K562 (cell line): ENCODE measurements around the gene BTAF1. TPM values are rescaled to one million over a fixed set of nuclear protein-coding genes. Genes with fewer than 3 reads are reported as not detected.

ENCODE experiments used
- ATAC-seq: fragments of 200-7000 bp; cut with Tn5 transposase; 3 replicates; pipeline ENCODE4 v1.9.1; 2020; ENCODE audit warnings: moderate library complexity
- BruUV-seq: library from RNA; stranded (reverse); fragments of 400-500 nt; replicated peaks from 2 replicates; lab custom pipeline; 2021; lab: Mats Ljungman, UMichigan
- CTCF ChIA-PET: fragments of 300-600 bp; formaldehyde crosslinking; extraction: SDS; loops from one replicate; lab custom pipeline; 2021; ENCODE audit warnings: low intra/inter-chr PET ratio; lab: Yijun Ruan, JAX
- POLR2A ChIA-PET: fragments of 300-600, 350-650 bp; sonication (Branson Sonifier 250); formaldehyde crosslinking; extraction: SDS; loops from one replicate; lab custom pipeline; 2021; ENCODE audit warnings: antibody characterized with exemption, inconsistent platforms; lab: Yijun Ruan, JAX
- DNase-seq, 4 experiments: peaks; one replicate each; pipeline versions ENCODE4 v3.0.0 to v3.0.0-alpha.2; 2011 to 2018; ENCODE audit warnings: low spot score in 3 of 4, mixed read lengths in 3 of 4; ENCODE audit errors: extremely low read depth in 1 of 4
- FAIRE-seq: peaks from 2 replicates; lab custom pipeline; 2011; peaks lifted over from hg19 to GRCh38; lab: Jason Lieb, UNC
- H2AFZ ChIP-seq: 2 replicates; pipeline ENCODE4 v1.6.0; 2011; ENCODE audit warnings: low read depth, low read length, control low read depth, inconsistent platforms
- H3K27ac ChIP-seq: fragments of 200-600 bp; 3 replicates; pipeline ENCODE4 v1.8.0; 2011; ENCODE audit warnings: low read depth, mild to moderate bottlenecking, control low read depth, inconsistent platforms, low read length, moderate library complexity, mixed read lengths; ENCODE audit errors: extremely low read depth
- H3K27me3 ChIP-seq, 2 experiments: fragments of 300-600 bp in 1 of 2; 2 replicates in 1 of 2; 3 replicates in 1 of 2; pipeline versions ENCODE4 v1.6.0 to v1.8.0; 2011; ENCODE audit warnings: inconsistent platforms in 2 of 2, low read length in 2 of 2, mild to moderate bottlenecking in 1 of 2, mixed read lengths in 1 of 2, moderate library complexity in 1 of 2; ENCODE audit not compliant: control insufficient read depth in 2 of 2, insufficient read depth in 2 of 2
- H3K36me3 ChIP-seq: fragments of 300-600 bp; 3 replicates; pipeline ENCODE4 v1.8.0; 2011; ENCODE audit warnings: mild to moderate bottlenecking, low read length, inconsistent platforms; ENCODE audit not compliant: control insufficient read depth, insufficient read depth
- H3K4me1 ChIP-seq, 2 experiments: fragments of 200-600 bp in 1 of 2; replicated peaks in 1 of 2; 2 replicates in 1 of 2; 3 replicates in 1 of 2; pipeline versions ENCODE4 v1.5.1 to v1.8.0; 2011; ENCODE audit warnings: inconsistent platforms in 2 of 2, low read length in 2 of 2, mild to moderate bottlenecking in 1 of 2, mixed read lengths in 1 of 2, moderate library complexity in 1 of 2; ENCODE audit not compliant: control insufficient read depth in 2 of 2, insufficient read depth in 2 of 2
- H3K4me2 ChIP-seq: 2 replicates; pipeline ENCODE4 v1.6.1; 2011; ENCODE audit warnings: low read length, control low read depth, inconsistent platforms, mixed read lengths; ENCODE audit not compliant: insufficient read depth
- H3K4me3 ChIP-seq: fragments of 200-600 bp; sonication (generic), shearing (Covaris generic); 2 replicates; pipeline ENCODE4 v1.5.1; 2016; ENCODE audit warnings: control low read depth, inconsistent platforms
- H3K79me2 ChIP-seq: fragments of 200-600 bp; 3 replicates; pipeline ENCODE4 v1.8.0; 2011; ENCODE audit warnings: low read length, inconsistent platforms; ENCODE audit not compliant: control insufficient read depth, insufficient read depth
- H3K9ac ChIP-seq, 2 experiments: 2 replicates each; pipeline versions ENCODE4 v1.6.0 to v1.6.1; 2011; ENCODE audit warnings: low read depth in 2 of 2, low read length in 2 of 2, control low read depth in 1 of 2, inconsistent platforms in 1 of 2, mild to moderate bottlenecking in 1 of 2, mixed read lengths in 1 of 2; ENCODE audit not compliant: insufficient read depth in 1 of 2
- H3K9me1 ChIP-seq: one replicate; pipeline ENCODE4 v1.6.0; 2011; ENCODE audit warnings: inconsistent platforms, mild to moderate bottlenecking, low read length, moderate library complexity; ENCODE audit not compliant: control insufficient read depth, insufficient read depth
- H3K9me3 ChIP-seq: replicated peaks from 2 replicates; pipeline ENCODE4 v1.5.1; 2011; ENCODE audit warnings: low read depth, low read length, inconsistent platforms; ENCODE audit not compliant: control insufficient read depth, insufficient read depth
- H4K20me1 ChIP-seq: replicated peaks from 2 replicates; pipeline ENCODE4 v1.6.1; 2011; ENCODE audit warnings: low read length, inconsistent platforms, mixed read lengths; ENCODE audit not compliant: control insufficient read depth, insufficient read depth
- ARID1B ChIP-seq: fragments of 450-650 bp; IDR thresholded peaks from 2 replicates; pipeline ENCODE4 v1.6.1; 2016; ENCODE audit warnings: antibody characterized with exemption, mild to moderate bottlenecking, inconsistent platforms
- BDP1 ChIP-seq: IDR thresholded peaks from 3 replicates; pipeline ENCODE4 v1.6.1; 2011; ENCODE audit not compliant: insufficient read length, insufficient read depth
- C11orf30 ChIP-seq: fragments of 450-650 bp; IDR thresholded peaks from 2 replicates; pipeline ENCODE4 v1.6.1; 2016; ENCODE audit warnings: low read depth, mild to moderate bottlenecking
- CREB1 ChIP-seq, 2 experiments: sonication (generic) in 1 of 2; formaldehyde crosslinking in 1 of 2; IDR thresholded peaks; 2 replicates each; pipeline versions ENCODE4 v1.6.1 to v1.8.0; 2012 to 2022; ENCODE audit warnings: inconsistent platforms in 1 of 2, mild to moderate bottlenecking in 1 of 2, missing genetic modification reagents in 1 of 2, moderate library complexity in 1 of 2
- GABPA ChIP-seq: fragments of 200-800 bp; sonication (Bioruptor generic); conservative IDR thresholded peaks from 2 replicates; pipeline ENCODE4 v1.6.1; 2016; ENCODE audit warnings: low read depth, missing genetic modification characterization, missing compliant biosample characterization
- HIVEP1 ChIP-seq: fragments of 250-450 bp; sonication (Bioruptor Pico); IDR thresholded peaks from 2 replicates; pipeline ENCODE4 v1.4.0; 2020; ENCODE audit warnings: mild to moderate bottlenecking
- HNRNPUL1 ChIP-seq: fragments of 200-400 bp; formaldehyde crosslinking; IDR thresholded peaks from 2 replicates; pipeline ENCODE4 v1.6.1; 2017; ENCODE audit warnings: low read length
- KHSRP ChIP-seq: fragments of 450-650 bp; IDR thresholded peaks from 2 replicates; pipeline ENCODE4 v1.6.1; 2017
- NEUROD1 ChIP-seq: fragments of 150-350 bp; IDR thresholded peaks from 2 replicates; pipeline ENCODE4 v1.6.1; 2014; ENCODE audit warnings: borderline replicate concordance, low read length, low read depth; ENCODE audit not compliant: partially characterized antibody
- NFXL1 ChIP-seq: fragments of 450-650 bp; formaldehyde crosslinking; IDR thresholded peaks from 2 replicates; pipeline ENCODE4 v1.4.0; 2021; ENCODE audit warnings: mild to moderate bottlenecking
- PCBP1 ChIP-seq: fragments of 200-400 bp; formaldehyde crosslinking; IDR thresholded peaks from 2 replicates; pipeline ENCODE4 v1.6.1; 2018; ENCODE audit warnings: mild to moderate bottlenecking, low read depth, low read length; ENCODE audit not compliant: poor library complexity, severe bottlenecking
- THAP7 ChIP-seq: fragments of 250-450 bp; sonication (Bioruptor Pico); IDR thresholded peaks from 2 replicates; pipeline ENCODE4 v1.5.0; 2021
- ZBTB17 ChIP-seq: fragments of 450-650 bp; formaldehyde crosslinking; IDR thresholded peaks from 2 replicates; pipeline ENCODE4 v1.4.0; 2020; ENCODE audit warnings: mild to moderate bottlenecking
- ZNF143 ChIP-seq: sonication (generic); formaldehyde crosslinking; IDR thresholded peaks from 2 replicates; pipeline ENCODE4 v1.9.0; 2022; ENCODE audit warnings: mild to moderate bottlenecking, missing genetic modification reagents
- ZNF23 ChIP-seq: fragments of 250-450 bp; sonication (Bioruptor Pico); IDR thresholded peaks from 2 replicates; pipeline ENCODE4 v1.4.0; 2020; ENCODE audit warnings: mild to moderate bottlenecking
- WGBS: fragments of 100-300 bp; shearing (Covaris generic); methylation state at CpG from one replicate; pipeline ENCODE4 v1.1.6; 2016; ENCODE audit warnings: low coverage, mixed read lengths; ENCODE audit not compliant: insufficient coverage; ENCODE audit errors: missing lambda C conversion rate; 5-methylcytosine and 5-hydroxymethylcytosine counted together
- in situ Hi-C: fragments of 300-500 bp; cut with MboI; formaldehyde crosslinking; loops from 4 replicates; pipeline ENCODE4 v1.15.0; 2018; ENCODE audit warnings: inconsistent platforms, mixed read lengths
- intact Hi-C: fragments of 100-400 bp; cut with micrococcal nuclease; formaldehyde crosslinking; loops from 2 replicates; pipeline ENCODE4 v1.14.2; 2022
- polyA plus RNA-seq, 8 experiments: library from polyadenylated mRNA; depleted of rRNA in 4 of 8; stranded (reverse) in 5 of 8; unstranded in 3 of 8; fragments of >200 nt; fragmentation: Nextera tagmentation in 2 of 8; fragmentation: Illumina TruSeq in 1 of 8; extraction: Ambion mirVana in 2 of 8; extraction: Trizol in 1 of 8; gene quantifications; 2 replicates each; pipeline versions ENCODE4 v1.2.1 to v1.2.3, GENCODE V29; 2011 to 2014; ENCODE audit warnings: inconsistent platforms in 1 of 8, missing spikeins in 1 of 8
- total RNA-seq, 7 experiments: library from RNA; depleted of rRNA in 6 of 7; stranded (reverse); fragments of >200 nt in 6 of 7; fragmentation: Illumina TruSeq in 2 of 7; extraction: Trizol in 2 of 7; gene quantifications; 2 replicates each; pipeline versions ENCODE4 v1.2.1 to v1.2.3, GENCODE V29; 2011 to 2021; ENCODE audit warnings: low replicate concordance in 1 of 7

The BTAF1 gene
- total and polyA plus RNA-seq, 9 of the 15 experiments (the other 6 are each of a cell fraction or from before 2014, with no cell fraction given) = 6.6 to 70.7 (median 30.5) TPM

DNA sequence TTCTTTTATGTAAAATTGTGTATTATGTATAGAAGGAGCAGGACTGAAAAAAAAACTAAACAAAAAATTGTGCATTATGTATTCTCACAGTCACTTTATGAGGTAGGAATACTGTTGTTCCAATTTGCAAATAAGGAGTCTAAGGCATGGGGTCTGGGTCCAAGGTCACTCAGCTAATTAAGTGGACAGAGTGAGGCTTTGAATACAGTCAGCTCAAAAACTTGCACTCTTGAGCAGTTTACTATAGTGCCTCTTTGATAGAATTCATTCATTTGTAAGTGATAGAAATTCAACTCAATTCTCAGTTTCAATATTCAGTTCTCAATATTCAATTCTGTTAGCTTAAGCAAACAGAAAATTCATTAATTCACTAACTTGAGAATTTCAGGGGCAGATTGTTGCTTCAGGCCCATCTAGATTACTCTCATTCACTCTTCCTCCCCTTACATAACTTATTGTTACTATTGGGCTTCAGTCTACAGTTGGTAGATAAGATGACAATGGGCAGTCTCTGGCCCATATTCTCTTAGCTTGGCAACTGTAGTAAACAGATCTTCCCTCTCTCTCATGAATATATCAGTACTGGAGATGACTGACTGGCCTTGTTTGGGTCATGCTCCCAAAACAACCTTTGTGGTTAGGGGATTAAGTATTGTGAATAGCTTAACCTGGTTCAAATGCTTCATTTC is 86.6 kb downstream of the BTAF1 start:
- Histone ChIP-seq H3K9ac (no peak overlapping the region), H3K27ac (peak overlapping the region; percentile 1; the same call in 1 of the 3 replicates), H3K4me3 (no peak overlapping the region), H3K4me1 (no peaks in the 10 kb centered on the region; a peak in 1 of 5 replicates), H3K9me1 (no peaks in the 10 kb centered on the region), H2AFZ (no peak overlapping the region), H3K4me2 (no peak overlapping the region), H4K20me1 (no peaks in the 10 kb centered on the region), H3K9me3 (no peaks in the 10 kb centered on the region), H3K36me3 (peaks cover 58% of the 10 kb centered on the region), H3K27me3 (no peaks in the 10 kb centered on the region), H3K79me2 (no peaks in the 10 kb centered on the region)
- no peak for TF ChIP-seq C11orf30
- ATAC-seq (no peak), DNase-seq (no peak), FAIRE-seq (no peak)
- in situ Hi-C loops = no loop called here
- POLR2A ChIA-PET = interaction anchor here (0.6 to 1.7 kb wide), 3 partner anchors 10 to 86 kb away, joined by 3 to 6 read pairs (median 3); partner anchors contain the start of gene BTAF1
- CTCF ChIA-PET = no interaction called here
- BruUV-seq = no TSS peak
- intact Hi-C loops = no loop called here

DNA sequence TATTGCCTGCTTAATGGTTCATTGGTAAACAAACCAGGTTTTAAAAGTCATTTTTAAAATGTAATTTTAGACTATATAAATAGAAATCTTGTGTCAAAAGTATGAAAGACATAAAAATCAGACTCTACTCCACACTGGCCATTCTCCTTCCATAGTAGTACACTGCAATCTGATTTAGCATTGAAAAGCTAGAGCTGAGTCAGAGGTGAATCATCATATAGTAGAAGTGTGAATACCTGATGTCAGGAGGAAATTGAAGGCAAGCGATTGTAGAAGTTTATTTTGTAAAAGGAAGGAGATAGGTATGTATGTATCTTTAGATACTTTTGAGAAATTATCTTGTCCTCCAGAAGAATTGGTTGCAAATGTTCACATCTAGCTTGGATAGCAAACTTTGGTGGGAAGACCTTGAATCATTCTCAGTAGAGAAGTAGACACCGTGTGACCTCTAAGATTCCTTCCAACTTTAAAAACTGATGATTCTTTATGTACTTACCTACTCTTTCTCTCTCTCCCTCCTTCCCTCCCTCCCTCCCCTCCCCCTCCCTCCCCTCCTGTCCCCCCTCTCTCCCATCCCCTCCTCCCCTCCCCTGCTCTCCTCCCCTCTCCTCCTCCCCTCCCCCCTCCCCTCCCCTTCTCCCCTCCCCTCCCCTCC is 88.1 kb downstream of the BTAF1 start:
- WGBS = 13% methylated on average over 2 of the region's 2 CpGs
- Histone ChIP-seq H3K27ac (peak overlapping the region; percentile 61; the same call in 1 of the 3 replicates), H3K4me3 (no peak overlapping the region), H3K9me1 (no peaks in the 10 kb centered on the region), H3K36me3 (peaks cover 63% of the 10 kb centered on the region), H4K20me1 (no peaks in the 10 kb centered on the region), H3K27me3 (no peaks in the 10 kb centered on the region), H2AFZ (no peak overlapping the region), H3K4me1 (no peaks in the 10 kb centered on the region; a peak in 1 of 5 replicates), H3K4me2 (no peak overlapping the region), H3K79me2 (no peaks in the 10 kb centered on the region), H3K9ac (no peak overlapping the region), H3K9me3 (no peaks in the 10 kb centered on the region)
- DNase-seq (peak; percentile 11 to 43 (median 22)), FAIRE-seq (no peak), ATAC-seq (peak; percentile 89)
- CTCF ChIA-PET = no interaction called here
- POLR2A ChIA-PET = no interaction called here
- intact Hi-C loops = no loop called here
- BruUV-seq = no TSS peak
- in situ Hi-C loops = no loop called here
- no peak for TF ChIP-seq ZBTB17 (CRISPR knock-in tag)
- TF ChIP-seq BDP1 = no peak
- no peak for TF ChIP-seq NFXL1 (CRISPR knock-in tag)
- TF ChIP-seq THAP7 (CRISPR knock-in tag) = no peak
- no peak for TF ChIP-seq GABPA (tag)
- no peak for TF ChIP-seq NEUROD1
- TF ChIP-seq HIVEP1 (CRISPR knock-in tag) = no peak
- peak; percentile 49 for TF ChIP-seq ARID1B
- TF ChIP-seq CREB1 (IDR thresholded peaks at IDR 0.05) = no peak
- no peak for TF ChIP-seq CREB1 (CRISPR knock-in tag; IDR thresholded peaks at IDR 0.05)
- no peak for TF ChIP-seq ZNF143 (CRISPR knock-in tag)
- TF ChIP-seq PCBP1 = peak; percentile 88
- no peak for TF ChIP-seq HNRNPUL1
- no peak for TF ChIP-seq KHSRP
- TF ChIP-seq ZNF23 (CRISPR knock-in tag) = no peak
